Vagina (tissue), 2 donors: ENCODE data around the gene TNN.

Source experiments
- POLR2AphosphoS5 ChIP-seq, 2 donors: sonication (generic); formaldehyde crosslinking; IDR thresholded peaks; one replicate each; pipeline ENCODE4 v1.9.0; 2017; ENCODE audit warnings: antibody characterized with exemption in 2 of 2, mild to moderate bottlenecking in 2 of 2, low read depth in 1 of 2; ENCODE audit not compliant: insufficient read depth in 1 of 2
- TF ChIP-seq, protein P1 (sequence below), 3 experiments: fragments of 450-650 bp in 2 of 3; fragments of 200-600 bp in 1 of 3; sonication (generic) in 1 of 3; IDR thresholded peaks; one replicate each; pipeline ENCODE4 v1.5.1; 2017 to 2019; ENCODE audit warnings: antibody characterized with exemption in 3 of 3, mild to moderate bottlenecking in 2 of 3, moderate library complexity in 2 of 3

DNA sequence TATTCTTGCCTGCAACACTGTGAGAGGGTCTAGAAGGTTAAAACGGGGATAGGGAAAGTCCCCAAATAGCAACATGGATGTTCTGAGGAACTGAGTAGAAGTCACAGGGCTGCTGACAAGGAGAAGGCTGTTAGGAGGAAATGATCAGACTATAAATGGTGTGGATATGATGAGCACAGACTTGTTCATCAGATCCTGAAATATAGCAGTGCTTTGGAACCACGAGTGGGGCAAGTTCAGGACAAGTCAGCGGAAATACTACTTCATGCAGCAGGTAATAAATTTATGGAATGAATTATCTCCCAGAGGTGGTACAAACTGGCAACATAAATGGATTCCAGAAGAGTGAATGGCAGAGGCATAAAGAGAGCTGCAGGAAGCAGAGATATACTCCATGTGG, 128.2 kb downstream of the TNN start:
- TF ChIP-seq, protein P1, sequence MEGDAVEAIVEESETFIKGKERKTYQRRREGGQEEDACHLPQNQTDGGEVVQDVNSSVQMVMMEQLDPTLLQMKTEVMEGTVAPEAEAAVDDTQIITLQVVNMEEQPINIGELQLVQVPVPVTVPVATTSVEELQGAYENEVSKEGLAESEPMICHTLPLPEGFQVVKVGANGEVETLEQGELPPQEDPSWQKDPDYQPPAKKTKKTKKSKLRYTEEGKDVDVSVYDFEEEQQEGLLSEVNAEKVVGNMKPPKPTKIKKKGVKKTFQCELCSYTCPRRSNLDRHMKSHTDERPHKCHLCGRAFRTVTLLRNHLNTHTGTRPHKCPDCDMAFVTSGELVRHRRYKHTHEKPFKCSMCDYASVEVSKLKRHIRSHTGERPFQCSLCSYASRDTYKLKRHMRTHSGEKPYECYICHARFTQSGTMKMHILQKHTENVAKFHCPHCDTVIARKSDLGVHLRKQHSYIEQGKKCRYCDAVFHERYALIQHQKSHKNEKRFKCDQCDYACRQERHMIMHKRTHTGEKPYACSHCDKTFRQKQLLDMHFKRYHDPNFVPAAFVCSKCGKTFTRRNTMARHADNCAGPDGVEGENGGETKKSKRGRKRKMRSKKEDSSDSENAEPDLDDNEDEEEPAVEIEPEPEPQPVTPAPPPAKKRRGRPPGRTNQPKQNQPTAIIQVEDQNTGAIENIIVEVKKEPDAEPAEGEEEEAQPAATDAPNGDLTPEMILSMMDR (IDR thresholded peaks at IDR 0.05), result no peak
- peak in 1 of 2 donors; percentile 32 for TF ChIP-seq POLR2AphosphoS5 (IDR thresholded peaks at IDR 0.05; ENCODE audit: insufficient read depth in 1 of 2, low read depth in 1 of 2)
